HepG2 (cell line): ENCODE data around the gene HELZ2. TPM values are rescaled to one million over a fixed set of nuclear protein-coding genes. Genes with fewer than 3 reads are reported as not detected.

Source experiments
- AGO1 ChIP-seq: fragments of 200-400 bp; formaldehyde crosslinking; IDR thresholded peaks from 2 replicates; pipeline ENCODE4 v1.6.1; 2017; ENCODE audit warnings: mild to moderate bottlenecking, low read depth, low read length, moderate library complexity; ENCODE audit not compliant: poor library complexity, severe bottlenecking
- AGO2 ChIP-seq: fragments of 200-400 bp; formaldehyde crosslinking; optimal IDR thresholded peaks from 2 replicates; pipeline ENCODE3; 2017; ENCODE audit warnings: mild to moderate bottlenecking, low read depth, low read length, moderate library complexity
- CBFB ChIP-seq: sonication (generic); formaldehyde crosslinking; IDR thresholded peaks from 2 replicates; pipeline ENCODE4 v1.4.0; 2020; ENCODE audit warnings: missing genetic modification reagents
- ISL2 ChIP-seq: sonication (generic); formaldehyde crosslinking; IDR thresholded peaks from 2 replicates; pipeline ENCODE4 v1.5.0; 2020; ENCODE audit warnings: missing genetic modification reagents
- KIAA2018 ChIP-seq: sonication (generic); formaldehyde crosslinking; IDR thresholded peaks from 2 replicates; pipeline ENCODE4 v1.5.0; 2020; ENCODE audit warnings: mild to moderate bottlenecking, missing genetic modification reagents, borderline replicate concordance
- KLF16 ChIP-seq, 2 experiments: sonication (generic) in 1 of 2; formaldehyde crosslinking in 1 of 2; IDR thresholded peaks; 2 replicates each; pipeline versions ENCODE4 v1.6.1 to v1.8.0; 2016 to 2023; ENCODE audit warnings: missing genetic modification reagents in 2 of 2, missing compliant biosample characterization in 1 of 2
- MTERF4 ChIP-seq: sonication (generic); formaldehyde crosslinking; IDR thresholded peaks from 2 replicates; pipeline ENCODE4 v1.8.0; 2023; ENCODE audit warnings: mild to moderate bottlenecking, missing genetic modification reagents
- RBAK ChIP-seq: sonication (generic); formaldehyde crosslinking; IDR thresholded peaks from 2 replicates; pipeline ENCODE4 v1.5.1; 2020; ENCODE audit warnings: mild to moderate bottlenecking, missing genetic modification reagents
- RFX1 ChIP-seq: fragments of 450-650 bp; IDR thresholded peaks from 2 replicates; pipeline ENCODE4 v1.6.1; 2017
- SAFB2 ChIP-seq: sonication (generic); formaldehyde crosslinking; IDR thresholded peaks from 2 replicates; pipeline ENCODE4 v1.5.1; 2020; ENCODE audit warnings: missing genetic modification reagents, low read depth, mild to moderate bottlenecking, borderline replicate concordance
- SP5 ChIP-seq: IDR thresholded peaks from 2 replicates; pipeline ENCODE4 v1.6.1; 2016; ENCODE audit warnings: low read depth, borderline replicate concordance
- TCF7L2 ChIP-seq: IDR thresholded peaks from 2 replicates; pipeline ENCODE4 v1.6.1; 2011; ENCODE audit warnings: mild to moderate bottlenecking, low read depth, low read length, moderate library complexity
- THAP11 ChIP-seq: IDR thresholded peaks from 2 replicates; pipeline ENCODE4 v1.6.1; 2016; ENCODE audit warnings: missing biosample characterization, missing genetic modification reagents
- ZMYM4 ChIP-seq: sonication (generic); formaldehyde crosslinking; IDR thresholded peaks from 2 replicates; pipeline ENCODE4 v1.8.1; 2023; ENCODE audit warnings: mild to moderate bottlenecking, missing genetic modification reagents
- ZNF432 ChIP-seq: sonication (generic); formaldehyde crosslinking; IDR thresholded peaks from 2 replicates; pipeline ENCODE4 v1.5.0; 2020; ENCODE audit warnings: missing genetic modification reagents, mild to moderate bottlenecking, borderline replicate concordance
- ZNF546 ChIP-seq: sonication (generic); formaldehyde crosslinking; conservative IDR thresholded peaks from 2 replicates; pipeline ENCODE4 v1.8.1; 2023; ENCODE audit warnings: mild to moderate bottlenecking, missing genetic modification reagents
- ZNF570 ChIP-seq: sonication (generic); formaldehyde crosslinking; IDR thresholded peaks from 2 replicates; pipeline ENCODE4 v1.4.0; 2020; ENCODE audit warnings: mild to moderate bottlenecking, missing genetic modification reagents, borderline replicate concordance
- ZNF660 ChIP-seq: sonication (generic); formaldehyde crosslinking; IDR thresholded peaks from 2 replicates; pipeline ENCODE4 v1.5.1; 2020; ENCODE audit warnings: mild to moderate bottlenecking, low read depth, missing genetic modification reagents, borderline replicate concordance
- ZNF788 ChIP-seq: sonication (generic); formaldehyde crosslinking; IDR thresholded peaks from 2 replicates; pipeline ENCODE4 v1.5.0; 2020; ENCODE audit warnings: mild to moderate bottlenecking, missing genetic modification reagents, borderline replicate concordance
- ZNF839 ChIP-seq: sonication (generic); formaldehyde crosslinking; IDR thresholded peaks from 2 replicates; pipeline ENCODE4 v1.4.0; 2020; ENCODE audit warnings: missing genetic modification reagents, mild to moderate bottlenecking, borderline replicate concordance
- polyA plus RNA-seq, 8 experiments: library from polyadenylated mRNA; depleted of rRNA in 3 of 8; stranded (reverse) in 7 of 8; unstranded in 1 of 8; fragments of >200 nt; fragmentation: Illumina TruSeq in 4 of 8; extraction: Trizol in 4 of 8; gene quantifications; 2 replicates each; pipeline versions ENCODE4 v1.2.1 to v1.2.3, GENCODE V29; 2011 to 2016; ENCODE audit warnings: low read depth in 4 of 8, missing spikeins in 1 of 8, mixed read lengths in 1 of 8; ENCODE audit not compliant: insufficient read depth in 1 of 8
- total RNA-seq, 5 experiments: library from RNA; depleted of rRNA; stranded (reverse); fragments of >200 nt; fragmentation: Illumina TruSeq; extraction: Trizol; gene quantifications; 2 replicates each; pipeline ENCODE4 v1.2.3, GENCODE V29; 2016; ENCODE audit warnings: low read depth in 1 of 5

The HELZ2 gene
- total and polyA plus RNA-seq, 2 of the 13 experiments (the other 11 are each of a cell fraction or from before 2014, with no cell fraction given) = 9.6 to 10.1 TPM

- TF ChIP-seq THAP11 (CRISPR knock-in tag) (peak; percentile 67), ZNF660 (CRISPR knock-in tag) (no peak), ZNF432 (CRISPR knock-in tag) (no peak), KIAA2018 (CRISPR knock-in tag) (no peak), ZNF546 (CRISPR knock-in tag) (no peak), TCF7L2 (no peak), MTERF4 (no peak), ZNF839 (CRISPR knock-in tag) (no peak), AGO2 (no peak), ZNF788 (peak; percentile 49; the same call in 1 of the 2 replicates), SP5 (CRISPR knock-in tag) (no peak), AGO1 (no peak), ISL2 (CRISPR knock-in tag) (no peak; the same call in 1 of the 2 replicates), SAFB2 (CRISPR knock-in tag) (peak; percentile 46; the same call in 1 of the 2 replicates), RFX1 (no peak), ZNF570 (CRISPR knock-in tag) (no peak), KLF16 (CRISPR knock-in tag; IDR thresholded peaks at IDR 0.05) (peak in 1 of 2 experiments; percentile 68; a peak in 1 of 4 replicates), RBAK (CRISPR knock-in tag) (peak; percentile 21; the same call in 1 of the 2 replicates), CBFB (CRISPR knock-in tag) (peak; percentile 59), ZMYM4 (CRISPR knock-in tag) (peak; percentile 38; the same call in 1 of the 2 replicates)
Observed at GRCh38 chr20:63574829-63575743, 1.0 kb upstream of the HELZ2 start (continued).
